ENCODE measurements around the gene CASK. TPM values are rescaled to one million over a fixed set of nuclear protein-coding genes. Genes with fewer than 3 reads are reported as not detected.
"Not testable (repeated sequence)": the region's sequence is repeated elsewhere in the genome, so short reads cannot be mapped to it uniquely, and the experiment has no call there.

Gene CASK
- total RNA-seq, 1 donor from 2014 or later = 23.0 TPM

GRCh38 chrX:41686788-41687187, 236.6 kb downstream of the CASK start:
- intact Hi-C loops (cut with micrococcal nuclease) = loop anchor here (5.0 kb wide), 1 partner anchor 46 kb away; no protein-coding TSS in a partner anchor
- POLR2A ChIA-PET = no interaction called here
- Mint-ChIP-seq H3K27ac (peak overlapping the region; percentile 59), H3K4me3 (no peak overlapping the region), H3K9me3 (no peaks in the 10 kb centered on the region), H3K4me1 (peaks cover 35% of the 10 kb centered on the region), H3K36me3 (ENCODE audit: low read depth) (no peaks in the 10 kb centered on the region), H3K27me3 (no peaks in the 10 kb centered on the region)
- no peak for TF ChIP-seq CTCF (IDR thresholded peaks at IDR 0.05)
- DNase-seq (no peak), ATAC-seq (ENCODE audit: low read depth) (no peak)
- CTCF ChIA-PET = no interaction called here

- ATAC-seq (ENCODE audit: low read depth) (no peak), DNase-seq (no peak)
- POLR2A ChIA-PET = no interaction called here
- H3K4me3 Mint-ChIP-seq = no peak overlapping the region
- TF ChIP-seq CTCF (IDR thresholded peaks at IDR 0.05) = no peak
- CTCF ChIA-PET = no interaction called here
- intact Hi-C loops (cut with micrococcal nuclease) = loop anchor here (5.0 kb wide), 1 partner anchor 47 kb away; no protein-coding TSS in a partner anchor
- H3K9me3 Mint-ChIP-seq = no peaks in the 10 kb centered on the region
- H3K4me1 Mint-ChIP-seq = peaks cover 29% of the 10 kb centered on the region
- no peaks in the 10 kb centered on the region for H3K27me3 Mint-ChIP-seq
- no peak overlapping the region for H3K27ac Mint-ChIP-seq
- peaks cover 2% of the 10 kb centered on the region for H3K36me3 Mint-ChIP-seq (ENCODE audit: low read depth)
These were observed 238.4 kb downstream of the CASK start for GRCh38 chrX:41684940-41685339.

DNA sequence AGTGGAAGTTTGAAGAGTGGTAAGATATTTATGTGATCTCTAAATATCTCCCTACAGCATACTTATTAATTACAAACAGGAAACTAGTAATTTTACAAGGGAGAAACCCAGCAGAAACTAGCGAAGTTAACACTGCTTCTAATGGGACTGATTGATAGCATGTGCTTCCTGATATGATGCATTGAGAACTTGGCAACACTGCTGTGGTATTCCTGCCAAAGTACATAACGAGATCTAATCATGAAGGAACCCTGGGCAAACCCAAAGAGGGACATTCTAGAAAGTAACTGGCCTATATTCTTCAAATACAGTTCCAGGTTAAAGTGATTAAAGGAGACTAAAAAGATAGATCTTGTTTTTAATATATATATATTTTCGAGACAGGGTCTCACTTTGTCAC, 239.2 kb downstream of the CASK start:
- DNase-seq = no peak
- Mint-ChIP-seq H3K4me1 (peaks cover 29% of the 10 kb centered on the region), H3K27ac (no peak overlapping the region), H3K27me3 (no peaks in the 10 kb centered on the region), H3K36me3 (ENCODE audit: low read depth) (peaks cover 2% of the 10 kb centered on the region), H3K9me3 (no peaks in the 10 kb centered on the region), H3K4me3 (no peak overlapping the region)
- intact Hi-C loops (cut with micrococcal nuclease) = no loop called here
- ChIA-PET POLR2A (no interaction called here), CTCF (no interaction called here)
- ATAC-seq (ENCODE audit: low read depth) = no peak
- TF ChIP-seq CTCF (IDR thresholded peaks at IDR 0.05) = no peak

DNA sequence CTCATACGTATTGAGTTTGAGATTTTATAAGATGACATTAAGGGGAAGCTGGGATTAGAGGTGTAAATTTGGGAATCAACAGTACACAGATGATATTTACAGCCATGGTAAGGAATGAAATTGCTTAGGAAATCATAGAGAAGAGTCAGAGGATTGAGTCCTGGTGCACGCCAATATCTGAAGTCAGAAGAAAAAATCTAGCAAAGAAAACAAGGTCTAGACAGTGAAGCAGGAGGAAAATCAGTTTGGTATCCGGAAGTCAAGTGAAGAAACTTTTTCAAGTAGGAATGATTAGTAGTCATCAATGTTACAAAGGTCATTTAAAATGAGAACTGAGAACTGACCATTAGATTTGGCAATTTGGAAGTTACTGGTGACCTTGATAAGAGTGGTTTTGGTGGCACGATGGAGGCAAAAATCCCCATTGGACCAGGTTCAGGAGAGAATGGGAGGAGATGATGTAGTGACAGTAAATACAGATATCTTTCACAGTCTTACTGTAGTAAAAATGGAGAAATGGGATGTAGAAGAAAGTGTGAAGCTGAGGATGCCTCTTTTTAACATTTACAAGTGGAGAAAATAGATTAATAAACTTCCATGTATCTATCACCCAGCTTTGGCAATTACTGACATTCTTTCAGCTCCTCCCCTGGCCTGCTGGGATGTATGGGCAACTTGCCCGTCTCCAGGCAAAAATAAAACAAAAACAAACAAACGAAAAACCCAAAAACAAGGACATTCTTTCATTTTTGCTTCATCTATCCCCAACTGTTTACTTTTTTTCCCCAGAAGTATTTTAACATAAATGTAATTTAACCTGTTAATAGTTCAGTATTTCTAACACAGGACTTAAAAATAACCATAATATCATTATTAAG, 245.9 kb downstream of the CASK start:
- no peak for DNase-seq
- no peak overlapping the region for H3K27ac Mint-ChIP-seq
- ATAC-seq (ENCODE audit: low read depth) = no peak
- TF ChIP-seq CTCF (IDR thresholded peaks at IDR 0.05) = no peak
- intact Hi-C loops (cut with micrococcal nuclease) = no loop called here
- no peak overlapping the region for H3K4me3 Mint-ChIP-seq
- ChIA-PET CTCF (no interaction called here), POLR2A (no interaction called here)
- H3K27me3 Mint-ChIP-seq = no peaks in the 10 kb centered on the region
- H3K36me3 Mint-ChIP-seq (ENCODE audit: low read depth) = peaks cover 7% of the 10 kb centered on the region
- H3K9me3 Mint-ChIP-seq = no peaks in the 10 kb centered on the region
- H3K4me1 Mint-ChIP-seq = peaks cover 6% of the 10 kb centered on the region

DNA sequence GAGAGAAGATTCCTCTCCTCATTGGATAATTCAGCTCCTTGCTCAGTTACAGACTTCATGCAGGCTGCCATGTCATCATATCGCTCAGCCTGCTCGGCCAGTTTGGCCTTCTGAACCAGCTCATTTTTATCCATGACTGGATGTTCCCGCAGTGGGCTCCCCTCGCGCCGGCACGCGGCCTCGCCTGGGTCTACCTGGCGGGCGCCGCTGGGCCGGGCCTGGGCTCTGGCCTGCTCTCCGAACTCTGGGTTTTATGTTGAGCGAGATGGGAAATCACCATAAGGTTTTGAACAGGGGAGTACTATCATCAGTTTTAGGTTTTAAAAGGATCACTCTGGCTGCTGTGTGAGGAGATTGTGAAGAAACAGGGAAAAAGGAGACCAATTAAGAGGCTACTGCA, 247.0 kb downstream of the CASK start:
- intact Hi-C loops (cut with micrococcal nuclease); H3K4me1 Mint-ChIP-seq; H3K9me3 Mint-ChIP-seq; ATAC-seq (ENCODE audit: low read depth); POLR2A ChIA-PET; H3K27me3 Mint-ChIP-seq; H3K36me3 Mint-ChIP-seq (ENCODE audit: low read depth); H3K4me3 Mint-ChIP-seq; CTCF ChIA-PET; H3K27ac Mint-ChIP-seq; DNase-seq: not testable (repeated sequence)
